HG03196 (cell line): ENCODE data around the gene SNX27.
"Not testable (repeated sequence)": the region's sequence is repeated elsewhere in the genome, so short reads cannot be mapped to it uniquely, and the experiment has no call there.

ENCODE experiments used
- ATAC-seq: cut with Tn5 transposase; IDR thresholded peaks from one replicate; pipeline ENCODE4 v1.9.1; 2021; ENCODE audit not compliant: unreplicated experiment

SNX27 gene

DNA sequence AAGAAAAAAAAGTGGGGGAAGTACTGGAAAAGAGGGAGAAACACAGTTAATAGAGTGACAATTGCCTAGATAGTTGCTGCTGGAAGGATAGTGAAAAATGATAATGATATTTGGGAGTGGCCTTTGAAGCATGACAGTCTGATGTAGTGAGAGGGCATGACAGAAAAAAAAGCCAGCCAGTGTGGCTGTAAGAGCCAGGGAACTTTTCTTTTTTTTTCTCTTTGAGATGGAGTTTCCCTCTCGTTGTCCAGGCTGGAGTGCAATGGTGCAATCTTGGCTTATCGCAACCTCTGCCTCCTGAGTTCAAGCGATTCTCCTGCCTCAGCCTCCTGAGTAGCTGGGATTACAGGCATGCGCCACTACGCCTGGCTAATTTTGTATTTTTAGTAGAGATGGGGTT is 9.3 kb upstream of the SNX27 start:
- ATAC-seq: not testable (repeated sequence)

DNA sequence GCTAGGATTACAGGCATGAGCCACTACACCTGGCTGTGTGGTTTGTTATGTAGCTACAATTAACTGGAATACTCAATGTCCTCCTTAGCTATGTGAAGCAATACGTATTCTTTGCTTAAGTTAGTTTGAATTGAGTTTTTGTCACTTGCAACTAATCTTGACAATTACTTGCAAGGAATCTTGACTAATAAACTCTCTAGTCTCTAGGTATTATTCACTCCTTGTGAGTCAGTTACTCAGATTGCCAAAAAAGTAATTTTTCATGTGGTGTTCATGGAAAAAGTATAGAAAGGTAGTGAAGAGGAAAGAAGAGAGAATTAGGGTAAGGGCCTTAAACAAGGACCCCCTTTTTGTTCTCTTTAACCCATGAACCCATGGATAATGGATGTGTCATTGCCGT is 7.6 kb upstream of the SNX27 start:
- ATAC-seq: no peak

DNA sequence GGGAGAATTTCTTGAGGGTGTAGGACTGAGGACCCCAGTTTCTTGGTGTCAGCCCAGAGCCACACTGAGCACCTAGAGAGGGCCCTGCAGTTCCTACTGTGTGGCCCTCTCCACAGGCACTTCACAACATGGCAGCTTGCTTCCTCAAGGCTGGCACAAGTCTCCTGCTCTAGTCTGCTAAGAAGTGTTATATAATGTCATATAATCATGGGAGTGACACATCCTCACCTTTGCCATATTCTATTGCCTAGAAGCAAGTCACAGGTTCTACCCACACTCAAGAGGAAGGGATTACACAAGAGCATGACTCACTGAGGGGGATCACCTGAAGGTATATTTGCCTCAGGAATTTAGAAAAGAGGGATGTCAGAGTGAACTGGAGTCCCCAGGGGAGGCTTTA is 5.5 kb upstream of the SNX27 start:
- ATAC-seq: no peak

- no peak for ATAC-seq
Measured at GRCh38 chr1:151606857-151607256, 5.0 kb upstream of the SNX27 start.

DNA sequence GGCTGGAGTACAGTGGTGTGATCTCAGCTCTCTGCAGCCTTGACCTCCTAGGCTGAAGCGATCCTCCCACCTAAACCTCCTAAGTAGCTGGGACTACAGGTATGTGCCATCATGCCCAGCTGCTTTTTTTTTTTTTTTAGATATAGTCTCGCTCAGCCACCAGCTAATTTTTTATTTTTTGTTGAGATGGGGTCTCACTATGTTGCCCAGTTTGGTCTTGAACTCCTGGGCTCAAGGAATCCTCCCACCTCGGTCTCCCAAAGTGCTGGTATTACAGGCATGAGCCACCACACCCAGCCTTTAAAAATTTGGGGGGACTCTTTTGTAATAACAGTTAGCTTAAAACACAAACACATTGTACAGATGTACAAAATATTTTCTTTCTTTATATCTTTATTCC is 1.7 kb upstream of the SNX27 start:
- no peak for ATAC-seq

DNA sequence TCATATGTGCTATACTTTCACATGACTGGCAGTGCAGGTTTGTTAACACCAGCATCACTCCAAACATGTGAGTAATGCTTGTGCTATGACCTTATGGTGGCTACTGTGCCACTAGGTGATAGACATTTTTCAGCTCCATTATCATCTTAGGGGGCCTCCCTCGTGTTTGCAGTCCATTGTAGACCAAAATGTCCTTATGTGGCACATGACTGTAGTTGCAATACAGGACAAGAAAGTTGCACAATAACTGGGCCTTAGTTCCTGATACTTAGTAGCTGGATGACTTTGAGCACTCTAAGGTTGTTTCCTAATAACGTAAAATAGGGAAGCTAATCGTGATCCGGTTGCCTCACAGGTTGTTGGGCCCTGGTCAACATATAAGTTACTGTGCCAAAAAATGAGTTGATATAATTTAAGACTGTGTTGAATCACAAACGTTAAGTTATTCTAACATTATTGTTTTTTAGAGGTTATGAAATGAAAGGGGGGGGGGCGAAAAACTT is 511 bp upstream of the SNX27 start:
- ATAC-seq: no peak

- ATAC-seq: no peak
Measured at GRCh38 chr1:151612501-151613281, 841 bp downstream of the SNX27 start.

DNA sequence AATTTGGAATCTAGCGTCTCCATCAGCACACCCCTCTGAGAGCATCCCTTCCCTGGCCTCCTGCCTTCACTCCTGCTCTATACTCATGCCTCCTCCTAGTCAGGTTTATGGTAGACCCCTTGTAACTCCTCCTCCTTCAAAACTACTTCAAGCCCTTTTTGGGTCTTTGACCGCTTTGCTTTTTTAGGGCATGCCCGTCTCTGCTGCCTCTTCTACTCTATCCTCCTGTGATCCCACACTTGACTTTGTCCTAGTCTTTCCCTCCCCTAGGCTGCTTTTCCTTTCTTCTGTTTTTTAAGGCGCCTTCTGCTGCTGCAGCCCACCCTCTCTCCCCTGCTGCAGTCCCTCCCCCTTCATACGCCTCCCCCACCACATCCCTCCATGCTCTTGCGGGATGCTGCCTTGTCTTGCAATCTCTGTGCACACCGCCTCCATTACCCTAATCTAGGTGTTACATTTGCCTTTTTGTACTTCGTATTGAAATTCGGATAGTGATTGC is 1.5 kb downstream of the SNX27 start:
- ATAC-seq: no peak

DNA sequence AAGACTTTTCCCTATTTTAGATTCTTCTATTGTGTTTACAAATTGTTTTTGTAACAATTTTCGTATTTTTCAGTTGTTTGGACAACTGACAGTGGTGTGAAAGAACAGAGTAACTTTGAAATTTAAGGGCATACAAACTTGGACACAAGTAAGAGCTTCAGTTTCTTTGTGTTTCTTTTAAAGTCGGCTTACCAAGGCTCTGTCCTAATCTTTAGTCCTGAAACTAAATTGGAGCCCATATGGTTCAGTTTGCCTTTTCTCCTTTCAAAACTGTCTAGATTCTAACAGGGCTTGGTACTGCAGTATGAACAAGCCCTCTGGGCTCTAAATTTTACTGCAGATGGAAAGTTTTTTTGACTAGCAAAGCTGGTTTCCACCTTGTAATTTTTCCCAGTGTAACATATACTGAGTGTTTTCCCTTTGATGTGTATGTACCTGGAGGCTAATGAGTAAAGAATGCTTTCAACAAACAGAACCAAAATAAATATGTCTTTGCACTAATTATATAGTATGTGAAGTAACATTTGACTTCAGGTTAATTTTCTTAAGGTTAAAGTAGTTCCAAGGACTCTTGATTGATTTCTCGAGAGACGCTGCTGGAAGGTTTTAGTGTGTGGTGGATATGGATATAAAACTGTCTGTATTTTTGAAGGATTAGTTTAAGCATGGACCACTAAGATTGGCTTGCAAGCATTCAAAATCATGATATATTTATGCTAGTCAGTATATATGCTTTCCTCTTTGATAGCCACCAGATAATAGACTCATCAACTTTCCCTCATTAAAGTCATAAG is 4.1 kb downstream of the SNX27 start:
- no peak for ATAC-seq

- no peak for ATAC-seq
Measured at GRCh38 chr1:151616505-151616849, 4.6 kb downstream of the SNX27 start.

DNA sequence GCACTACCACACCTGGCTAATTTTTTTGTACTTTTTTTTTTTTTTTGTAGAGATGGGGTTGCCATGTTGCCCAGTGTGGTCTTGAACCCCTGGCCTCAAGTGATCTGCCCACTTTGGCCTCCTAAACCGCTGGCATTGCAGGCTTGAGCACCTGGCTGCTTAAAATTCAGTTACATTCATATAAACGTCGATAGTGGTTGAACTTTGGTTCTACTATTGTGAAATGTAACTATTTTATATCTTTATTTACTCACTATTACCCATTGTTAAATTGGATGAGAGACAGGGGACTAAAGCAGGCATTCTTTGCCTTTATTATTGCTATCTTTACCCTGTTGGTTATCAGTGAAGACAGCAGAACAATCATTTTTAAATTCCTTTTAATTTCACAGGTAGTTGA is 6.2 kb downstream of the SNX27 start:
- ATAC-seq: no peak

DNA sequence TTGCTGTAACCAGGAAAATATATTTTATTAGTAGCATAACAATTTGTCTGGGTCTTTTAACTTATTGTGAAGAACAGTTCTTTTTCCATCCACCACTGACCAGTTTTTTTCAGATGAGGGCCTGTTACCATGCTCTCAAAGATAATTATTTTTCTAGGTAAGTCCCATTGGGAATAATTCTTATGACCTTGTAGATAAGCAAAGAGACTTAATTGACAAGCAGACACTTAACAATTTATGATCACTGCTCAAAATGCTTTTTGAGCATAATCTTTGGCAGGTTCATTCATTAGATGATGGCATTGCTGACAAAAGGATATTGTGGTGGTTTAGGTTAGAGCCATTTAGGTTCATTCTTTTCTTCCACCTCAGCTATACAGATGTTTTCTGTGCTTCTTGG is 6.6 kb downstream of the SNX27 start:
- ATAC-seq: no peak

DNA sequence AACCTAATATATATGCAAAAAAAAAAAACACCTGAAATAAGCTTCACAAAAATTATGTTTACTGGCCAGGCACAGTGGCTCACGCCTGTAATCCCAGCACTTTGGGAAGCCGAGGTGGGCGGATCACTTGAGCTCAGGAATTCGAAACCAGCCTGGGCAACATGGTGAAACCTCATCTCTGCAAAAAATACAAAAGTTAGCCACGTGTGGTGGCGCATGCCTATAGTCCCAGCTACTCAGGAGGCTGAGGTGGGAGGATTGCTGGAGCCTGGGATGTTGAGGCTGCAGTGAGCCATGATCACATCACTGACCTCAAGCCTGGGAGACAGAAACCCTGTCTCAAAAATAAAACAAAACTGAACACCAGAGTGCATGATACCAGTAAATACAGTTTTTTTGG is 7.1 kb downstream of the SNX27 start:
- not testable (repeated sequence) for ATAC-seq

- ATAC-seq: no peak
Measured at GRCh38 chr1:151619489-151620093, 7.7 kb downstream of the SNX27 start.

- ATAC-seq: no peak
Measured at GRCh38 chr1:151620286-151620685, 8.4 kb downstream of the SNX27 start.

GRCh38 chr1:151621351-151621750 is 9.5 kb downstream of the SNX27 start:
- ATAC-seq: no peak

DNA sequence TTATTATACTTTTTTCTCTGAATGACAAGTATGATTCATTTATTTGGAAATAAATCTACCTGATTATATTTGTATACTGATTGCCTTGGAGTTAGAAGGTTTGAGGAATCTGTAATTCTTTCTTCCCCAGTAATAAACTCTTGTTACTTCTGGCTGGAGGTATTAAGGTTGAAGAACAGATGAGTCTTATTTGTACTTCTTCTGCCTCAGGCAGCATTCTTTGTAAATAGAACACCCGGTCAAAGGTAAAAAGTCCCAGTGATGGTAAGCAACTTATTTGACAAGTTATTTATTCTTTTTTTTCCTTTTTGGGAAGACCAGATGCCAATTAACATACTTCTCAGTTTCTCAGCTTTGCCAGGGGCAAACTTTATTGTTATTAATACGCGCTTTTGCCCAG is 12.9 kb downstream of the SNX27 start:
- ATAC-seq: no peak

DNA sequence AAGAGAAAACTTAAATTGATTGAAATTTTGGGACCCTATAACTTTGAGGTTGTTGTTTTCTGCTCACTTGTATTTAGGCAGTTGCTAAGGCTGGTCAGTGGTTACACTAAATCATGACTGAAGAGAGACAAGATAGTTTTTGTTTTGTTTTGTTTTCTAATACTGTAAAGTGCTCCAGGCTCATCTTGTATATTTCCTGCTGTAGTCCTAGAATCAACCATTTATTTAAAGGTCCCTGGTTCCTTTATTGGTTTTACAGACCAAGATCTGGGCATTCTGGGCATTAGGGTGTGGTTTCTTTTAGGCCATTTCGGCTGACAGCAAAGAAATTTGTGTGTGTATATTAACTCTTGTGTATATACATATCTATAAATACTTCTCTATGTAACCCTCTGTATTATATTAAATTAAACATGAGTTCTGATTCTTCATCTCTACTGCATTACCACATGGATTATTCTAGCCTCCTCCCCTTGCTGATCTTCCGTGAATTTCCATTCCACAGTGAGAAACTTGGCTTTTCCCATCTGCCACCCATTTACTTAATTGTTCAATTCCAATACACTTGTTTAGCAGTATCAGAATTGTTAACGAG is 15.0 kb downstream of the SNX27 start:
- no peak for ATAC-seq

DNA sequence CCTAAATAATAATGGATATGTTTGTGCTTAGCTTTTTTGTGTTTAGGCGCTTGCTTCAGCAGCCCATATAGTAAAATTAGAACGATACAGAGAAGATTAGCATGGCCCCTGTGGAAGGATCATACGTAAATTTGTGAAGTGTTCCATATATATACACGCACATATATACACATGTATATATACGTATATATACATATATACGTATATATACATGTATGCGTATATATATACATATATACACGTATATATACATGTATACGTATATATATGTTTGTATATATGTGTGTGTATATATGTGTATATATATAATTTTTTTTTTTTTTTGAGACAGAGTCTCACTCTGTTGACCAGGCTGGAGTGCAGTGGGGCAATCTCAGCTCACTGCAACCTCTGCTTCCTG is 17.4 kb downstream of the SNX27 start:
- ATAC-seq: no peak

DNA sequence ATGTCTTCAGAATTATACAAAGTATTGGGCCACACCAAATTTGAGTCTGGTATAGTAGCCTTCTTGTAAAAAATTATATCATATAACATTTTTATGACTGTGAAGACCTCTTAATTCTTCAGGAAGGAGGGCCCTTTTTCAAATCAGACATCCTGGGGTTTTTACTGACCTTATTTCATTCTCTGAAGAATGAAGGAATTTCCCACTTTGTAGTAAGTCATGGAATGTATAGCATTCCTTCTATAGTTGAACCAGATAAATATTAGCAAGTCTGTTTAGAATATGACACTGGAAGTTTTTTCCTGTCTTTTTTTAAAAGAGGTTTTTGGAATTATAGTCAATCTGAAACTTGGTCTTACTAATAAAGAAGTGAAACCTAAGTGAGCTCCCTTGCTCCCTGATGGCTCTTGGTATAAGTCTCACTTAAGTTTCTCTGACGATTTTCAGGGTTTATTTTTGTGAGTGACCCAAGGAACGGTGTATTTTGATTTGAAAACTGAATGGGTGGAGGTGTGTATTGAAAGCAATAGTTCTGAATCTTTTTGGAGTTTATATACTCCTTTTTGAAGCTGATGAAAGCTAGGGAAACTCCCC is 23.7 kb downstream of the SNX27 start:
- no peak for ATAC-seq
